Ascending aorta (tissue), 2 donors: ENCODE data around the gene ADGRB3. TPM values are rescaled to one million over a fixed set of nuclear protein-coding genes. Genes with fewer than 3 reads are reported as not detected.

Experiments used
- DNase-seq, 2 donors: peaks; one replicate each; pipeline ENCODE4 v3.0.0-alpha.2; 2019; ENCODE audit warnings: low spot score in 2 of 2
- H3K27ac ChIP-seq, 2 donors: fragments of 200-600 bp; sonication (generic); one replicate each; pipeline ENCODE4 v1.5.1; 2016 to 2017; ENCODE audit warnings: mild to moderate bottlenecking in 1 of 2
- H3K27me3 ChIP-seq: fragments of 200-600 bp; sonication (generic); one replicate; pipeline ENCODE4 v1.5.1; 2017
- H3K36me3 ChIP-seq, 2 donors: fragments of 200-600 bp; sonication (generic); one replicate each; pipeline ENCODE4 v1.5.1; 2016
- H3K4me1 ChIP-seq, 2 donors: fragments of 200-600 bp; sonication (generic); one replicate each; pipeline ENCODE4 v1.5.1; 2016 to 2017; ENCODE audit warnings: mild to moderate bottlenecking in 1 of 2
- H3K4me3 ChIP-seq, 2 donors: fragments of 200-600 bp; sonication (generic); one replicate each; pipeline ENCODE4 v1.5.1; 2016 to 2017; ENCODE audit warnings: mild to moderate bottlenecking in 1 of 2
- H3K9me3 ChIP-seq, 2 donors: fragments of 200-600 bp; sonication (generic); one replicate each; pipeline ENCODE4 v1.5.1; 2016
- CTCF ChIP-seq, 3 experiments: fragments of 200-600 bp in 2 of 3; fragments of 450-650 bp in 1 of 3; sonication (generic) in 2 of 3; IDR thresholded peaks; one replicate each; pipeline ENCODE4 v1.5.1; 2016 to 2019; ENCODE audit warnings: antibody characterized with exemption in 3 of 3, mild to moderate bottlenecking in 1 of 3, moderate library complexity in 1 of 3
- intact Hi-C: fragments of 100-400 bp; cut with DNase I; formaldehyde crosslinking; loops from one replicate; pipeline ENCODE4 v1.15.1; 2023
- total RNA-seq: library from RNA; depleted of rRNA; stranded (reverse); fragments of >200 nt; gene quantifications from one replicate; pipeline ENCODE4 v1.1.0, GENCODE V29; 2016

ADGRB3 gene
- total RNA-seq, 1 donor from 2014 or later: 4.4 TPM

- Histone ChIP-seq H3K4me3 (no peak overlapping the region), H3K9me3 (no peaks in the 10 kb centered on the region), H3K27me3 (no peaks in the 10 kb centered on the region), H3K27ac (no peak overlapping the region), H3K36me3 (no peaks in the 10 kb centered on the region), H3K4me1 (no peaks in the 10 kb centered on the region)
- no peak for DNase-seq
- intact Hi-C loops: no loop called here
- no peak for TF ChIP-seq CTCF (IDR thresholded peaks at IDR 0.05)
Observed at GRCh38 chr6:68680264-68680663, 45.2 kb downstream of the ADGRB3 start.

GRCh38 chr6:68689910-68690309 is 54.8 kb downstream of the ADGRB3 start:
- intact Hi-C loops: no loop called here
- no peak for DNase-seq
- no peak overlapping the region for H3K27ac ChIP-seq
- no peaks in the 10 kb centered on the region for H3K4me1 ChIP-seq
- no peaks in the 10 kb centered on the region for H3K36me3 ChIP-seq
- no peak overlapping the region for H3K4me3 ChIP-seq
- H3K27me3 ChIP-seq: no peaks in the 10 kb centered on the region
- no peaks in the 10 kb centered on the region for H3K9me3 ChIP-seq
- no peak for TF ChIP-seq CTCF (IDR thresholded peaks at IDR 0.05)

GRCh38 chr6:68691120-68691519 is 56.0 kb downstream of the ADGRB3 start:
- Histone ChIP-seq H3K4me1 (no peaks in the 10 kb centered on the region), H3K27me3 (no peaks in the 10 kb centered on the region), H3K27ac (no peak overlapping the region), H3K9me3 (no peaks in the 10 kb centered on the region), H3K36me3 (no peaks in the 10 kb centered on the region), H3K4me3 (no peak overlapping the region)
- intact Hi-C loops: no loop called here
- no peak for TF ChIP-seq CTCF (IDR thresholded peaks at IDR 0.05)
- no peak for DNase-seq

GRCh38 chr6:68693271-68693670 is 58.2 kb downstream of the ADGRB3 start:
- Histone ChIP-seq H3K27ac (no peak overlapping the region), H3K4me3 (no peak overlapping the region), H3K4me1 (no peaks in the 10 kb centered on the region), H3K27me3 (no peaks in the 10 kb centered on the region), H3K9me3 (no peaks in the 10 kb centered on the region), H3K36me3 (no peaks in the 10 kb centered on the region)
- no peak for TF ChIP-seq CTCF (IDR thresholded peaks at IDR 0.05)
- intact Hi-C loops: no loop called here
- DNase-seq: no peak

GRCh38 chr6:68695403-68695802 is 60.3 kb downstream of the ADGRB3 start:
- no peak for DNase-seq
- Histone ChIP-seq H3K27ac (no peak overlapping the region), H3K36me3 (no peaks in the 10 kb centered on the region), H3K27me3 (no peaks in the 10 kb centered on the region), H3K9me3 (no peaks in the 10 kb centered on the region), H3K4me3 (no peak overlapping the region), H3K4me1 (no peaks in the 10 kb centered on the region)
- intact Hi-C loops: no loop called here
- TF ChIP-seq CTCF (IDR thresholded peaks at IDR 0.05): no peak

- H3K27ac ChIP-seq: no peak overlapping the region
- no peak overlapping the region for H3K4me3 ChIP-seq
- H3K4me1 ChIP-seq: no peaks in the 10 kb centered on the region
- no peaks in the 10 kb centered on the region for H3K36me3 ChIP-seq
- H3K9me3 ChIP-seq: no peaks in the 10 kb centered on the region
- intact Hi-C loops: no loop called here
- no peaks in the 10 kb centered on the region for H3K27me3 ChIP-seq
- no peak for TF ChIP-seq CTCF (IDR thresholded peaks at IDR 0.05)
- DNase-seq: no peak
Observed at GRCh38 chr6:68695838-68696237, 60.8 kb downstream of the ADGRB3 start.
